Measurements from ENCODE around the gene NEMP2.

NEMP2 gene

DNA sequence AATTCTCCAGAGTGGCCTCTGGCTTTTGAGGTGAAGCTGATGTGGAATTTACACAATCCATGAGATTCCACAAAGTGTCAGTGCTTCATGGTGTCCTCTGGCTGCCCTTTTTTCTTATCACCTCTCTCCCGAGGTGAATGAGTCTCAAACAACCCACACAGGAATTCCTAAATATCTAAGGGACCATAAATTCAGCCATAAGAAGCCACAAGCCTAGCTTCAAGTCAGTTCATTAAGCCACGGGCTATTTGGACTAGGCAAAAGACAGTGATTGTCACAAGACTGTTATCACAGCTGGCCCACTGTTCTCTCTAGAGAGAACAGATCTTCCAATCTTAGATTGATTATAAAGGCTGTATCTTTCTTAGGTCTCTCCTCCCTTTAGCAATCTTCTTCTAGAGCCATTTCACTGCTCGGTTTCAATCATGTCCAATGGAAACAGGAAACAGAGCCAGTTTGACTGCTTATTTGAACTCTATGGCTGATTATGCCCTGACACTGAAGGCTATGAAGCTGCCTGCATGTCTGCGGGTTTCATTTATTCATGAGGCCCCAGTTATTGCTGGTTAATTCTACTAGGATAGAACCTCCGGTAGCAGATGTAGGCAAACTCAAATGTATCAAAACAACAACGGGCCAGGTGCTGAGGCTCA, 4.1 kb downstream of the NEMP2 start:
- no peak for ATAC-seq
- no peak for TF ChIP-seq PPARA (CRISPR knock-in tag; IDR thresholded peaks at IDR 0.05; ENCODE audit: borderline replicate concordance)
- no peak for TF ChIP-seq TCF4 (CRISPR knock-in tag; IDR thresholded peaks at IDR 0.05; ENCODE audit: borderline replicate concordance)
- TF ChIP-seq, protein P1, sequence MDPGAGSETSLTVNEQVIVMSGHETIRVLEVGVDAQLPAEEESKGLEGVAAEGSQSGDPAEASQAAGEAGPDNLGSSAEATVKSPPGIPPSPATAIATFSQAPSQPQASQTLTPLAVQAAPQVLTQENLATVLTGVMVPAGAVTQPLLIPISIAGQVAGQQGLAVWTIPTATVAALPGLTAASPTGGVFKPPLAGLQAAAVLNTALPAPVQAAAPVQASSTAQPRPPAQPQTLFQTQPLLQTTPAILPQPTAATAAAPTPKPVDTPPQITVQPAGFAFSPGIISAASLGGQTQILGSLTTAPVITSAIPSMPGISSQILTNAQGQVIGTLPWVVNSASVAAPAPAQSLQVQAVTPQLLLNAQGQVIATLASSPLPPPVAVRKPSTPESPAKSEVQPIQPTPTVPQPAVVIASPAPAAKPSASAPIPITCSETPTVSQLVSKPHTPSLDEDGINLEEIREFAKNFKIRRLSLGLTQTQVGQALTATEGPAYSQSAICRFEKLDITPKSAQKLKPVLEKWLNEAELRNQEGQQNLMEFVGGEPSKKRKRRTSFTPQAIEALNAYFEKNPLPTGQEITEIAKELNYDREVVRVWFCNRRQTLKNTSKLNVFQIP (CRISPR knock-in tag; IDR thresholded peaks at IDR 0.05; ENCODE audit: borderline replicate concordance, low read depth), result no peak
- TF ChIP-seq RARB (CRISPR knock-in tag; IDR thresholded peaks at IDR 0.05), result no peak
- TF ChIP-seq TOX (CRISPR knock-in tag; IDR thresholded peaks at IDR 0.05; ENCODE audit: borderline replicate concordance), result no peak
- no peak for TF ChIP-seq ZC3H10 (CRISPR knock-in tag; IDR thresholded peaks at IDR 0.05)
- no peak for TF ChIP-seq ESRRG (CRISPR knock-in tag; IDR thresholded peaks at IDR 0.05)
- no peak for TF ChIP-seq ISL1 (CRISPR knock-in tag; IDR thresholded peaks at IDR 0.05)
- no peak for TF ChIP-seq OSR1 (CRISPR knock-in tag; IDR thresholded peaks at IDR 0.05)
- TF ChIP-seq GLIS3 (CRISPR knock-in tag; IDR thresholded peaks at IDR 0.05), result no peak
- TF ChIP-seq, protein P2, sequence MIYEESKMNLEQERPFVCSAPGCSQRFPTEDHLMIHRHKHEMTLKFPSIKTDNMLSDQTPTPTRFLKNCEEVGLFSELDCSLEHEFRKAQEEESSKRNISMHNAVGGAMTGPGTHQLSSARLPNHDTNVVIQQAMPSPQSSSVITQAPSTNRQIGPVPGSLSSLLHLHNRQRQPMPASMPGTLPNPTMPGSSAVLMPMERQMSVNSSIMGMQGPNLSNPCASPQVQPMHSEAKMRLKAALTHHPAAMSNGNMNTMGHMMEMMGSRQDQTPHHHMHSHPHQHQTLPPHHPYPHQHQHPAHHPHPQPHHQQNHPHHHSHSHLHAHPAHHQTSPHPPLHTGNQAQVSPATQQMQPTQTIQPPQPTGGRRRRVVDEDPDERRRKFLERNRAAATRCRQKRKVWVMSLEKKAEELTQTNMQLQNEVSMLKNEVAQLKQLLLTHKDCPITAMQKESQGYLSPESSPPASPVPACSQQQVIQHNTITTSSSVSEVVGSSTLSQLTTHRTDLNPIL (CRISPR knock-in tag; IDR thresholded peaks at IDR 0.05; ENCODE audit: low read depth), result no peak
- TF ChIP-seq SNAI2 (CRISPR knock-in tag; IDR thresholded peaks at IDR 0.05), result no peak
- no peak for TF ChIP-seq ARNTL (CRISPR knock-in tag; IDR thresholded peaks at IDR 0.05; ENCODE audit: borderline replicate concordance, low read depth)
- TF ChIP-seq, protein P3, sequence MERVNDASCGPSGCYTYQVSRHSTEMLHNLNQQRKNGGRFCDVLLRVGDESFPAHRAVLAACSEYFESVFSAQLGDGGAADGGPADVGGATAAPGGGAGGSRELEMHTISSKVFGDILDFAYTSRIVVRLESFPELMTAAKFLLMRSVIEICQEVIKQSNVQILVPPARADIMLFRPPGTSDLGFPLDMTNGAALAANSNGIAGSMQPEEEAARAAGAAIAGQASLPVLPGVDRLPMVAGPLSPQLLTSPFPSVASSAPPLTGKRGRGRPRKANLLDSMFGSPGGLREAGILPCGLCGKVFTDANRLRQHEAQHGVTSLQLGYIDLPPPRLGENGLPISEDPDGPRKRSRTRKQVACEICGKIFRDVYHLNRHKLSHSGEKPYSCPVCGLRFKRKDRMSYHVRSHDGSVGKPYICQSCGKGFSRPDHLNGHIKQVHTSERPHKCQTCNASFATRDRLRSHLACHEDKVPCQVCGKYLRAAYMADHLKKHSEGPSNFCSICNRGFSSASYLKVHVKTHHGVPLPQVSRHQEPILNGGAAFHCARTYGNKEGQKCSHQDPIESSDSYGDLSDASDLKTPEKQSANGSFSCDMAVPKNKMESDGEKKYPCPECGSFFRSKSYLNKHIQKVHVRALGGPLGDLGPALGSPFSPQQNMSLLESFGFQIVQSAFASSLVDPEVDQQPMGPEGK (CRISPR knock-in tag; IDR thresholded peaks at IDR 0.05; ENCODE audit: borderline replicate concordance), result no peak
- TF ChIP-seq CSDC2 (CRISPR knock-in tag; IDR thresholded peaks at IDR 0.05), result no peak

DNA sequence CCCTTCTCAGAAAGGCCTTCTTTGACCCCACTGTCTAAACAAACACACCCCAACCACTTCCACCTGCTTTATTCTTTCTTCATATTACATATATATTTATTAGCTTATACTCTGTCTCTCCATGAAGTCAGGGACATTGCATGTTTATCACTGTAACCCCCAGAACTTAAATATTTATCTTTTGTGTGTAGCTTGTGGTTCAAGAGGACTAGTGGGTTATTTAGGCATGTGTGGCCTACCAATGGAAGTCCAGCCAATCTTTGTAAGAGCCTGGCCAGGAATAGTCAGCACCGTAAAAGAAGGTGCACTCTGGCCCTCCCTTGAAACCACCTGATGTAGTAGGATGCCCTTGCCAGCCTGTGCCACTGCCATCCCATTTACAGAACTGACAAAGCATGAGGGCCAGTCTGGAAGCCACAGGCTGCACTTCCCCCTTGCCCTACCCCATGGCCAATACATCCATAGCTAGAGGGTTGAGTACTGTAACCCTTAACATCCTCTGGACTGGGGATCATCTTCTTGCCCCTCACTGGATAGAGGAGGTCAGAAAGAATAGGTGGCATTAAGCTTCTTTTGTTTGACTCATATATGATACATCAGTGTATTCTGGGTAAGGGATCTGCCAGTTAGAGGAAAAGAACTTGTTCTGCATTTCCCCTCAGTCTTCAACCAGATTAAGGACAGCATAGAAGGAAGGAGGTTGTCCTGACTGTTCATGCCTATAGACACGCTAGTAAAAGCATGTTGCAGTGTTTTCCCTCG, 4.9 kb downstream of the NEMP2 start:
- ATAC-seq, result no peak
- TF ChIP-seq, protein P4, sequence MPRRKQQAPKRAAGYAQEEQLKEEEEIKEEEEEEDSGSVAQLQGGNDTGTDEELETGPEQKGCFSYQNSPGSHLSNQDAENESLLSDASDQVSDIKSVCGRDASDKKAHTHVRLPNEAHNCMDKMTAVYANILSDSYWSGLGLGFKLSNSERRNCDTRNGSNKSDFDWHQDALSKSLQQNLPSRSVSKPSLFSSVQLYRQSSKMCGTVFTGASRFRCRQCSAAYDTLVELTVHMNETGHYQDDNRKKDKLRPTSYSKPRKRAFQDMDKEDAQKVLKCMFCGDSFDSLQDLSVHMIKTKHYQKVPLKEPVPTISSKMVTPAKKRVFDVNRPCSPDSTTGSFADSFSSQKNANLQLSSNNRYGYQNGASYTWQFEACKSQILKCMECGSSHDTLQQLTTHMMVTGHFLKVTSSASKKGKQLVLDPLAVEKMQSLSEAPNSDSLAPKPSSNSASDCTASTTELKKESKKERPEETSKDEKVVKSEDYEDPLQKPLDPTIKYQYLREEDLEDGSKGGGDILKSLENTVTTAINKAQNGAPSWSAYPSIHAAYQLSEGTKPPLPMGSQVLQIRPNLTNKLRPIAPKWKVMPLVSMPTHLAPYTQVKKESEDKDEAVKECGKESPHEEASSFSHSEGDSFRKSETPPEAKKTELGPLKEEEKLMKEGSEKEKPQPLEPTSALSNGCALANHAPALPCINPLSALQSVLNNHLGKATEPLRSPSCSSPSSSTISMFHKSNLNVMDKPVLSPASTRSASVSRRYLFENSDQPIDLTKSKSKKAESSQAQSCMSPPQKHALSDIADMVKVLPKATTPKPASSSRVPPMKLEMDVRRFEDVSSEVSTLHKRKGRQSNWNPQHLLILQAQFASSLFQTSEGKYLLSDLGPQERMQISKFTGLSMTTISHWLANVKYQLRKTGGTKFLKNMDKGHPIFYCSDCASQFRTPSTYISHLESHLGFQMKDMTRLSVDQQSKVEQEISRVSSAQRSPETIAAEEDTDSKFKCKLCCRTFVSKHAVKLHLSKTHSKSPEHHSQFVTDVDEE (CRISPR knock-in tag; IDR thresholded peaks at IDR 0.05), result no peak
- TF ChIP-seq ZFP3 (CRISPR knock-in tag; IDR thresholded peaks at IDR 0.05) (no peak), GLIS3 (CRISPR knock-in tag; IDR thresholded peaks at IDR 0.05) (no peak), ESRRG (CRISPR knock-in tag; IDR thresholded peaks at IDR 0.05) (no peak), ZFP30 (CRISPR knock-in tag; IDR thresholded peaks at IDR 0.05) (no peak), RARB (CRISPR knock-in tag; IDR thresholded peaks at IDR 0.05) (no peak), ZNF8 (CRISPR knock-in tag; IDR thresholded peaks at IDR 0.05) (no peak), BACH2 (CRISPR knock-in tag; IDR thresholded peaks at IDR 0.05; ENCODE audit: borderline replicate concordance) (no peak), TCF4 (CRISPR knock-in tag; IDR thresholded peaks at IDR 0.05; ENCODE audit: borderline replicate concordance) (no peak), TOX (CRISPR knock-in tag; IDR thresholded peaks at IDR 0.05; ENCODE audit: borderline replicate concordance) (no peak), PPARA (CRISPR knock-in tag; IDR thresholded peaks at IDR 0.05; ENCODE audit: borderline replicate concordance) (no peak), ZNF565 (CRISPR knock-in tag; conservative IDR thresholded peaks at IDR 0.05; ENCODE audit: low read depth) (no peak), ZNF70 (CRISPR knock-in tag; IDR thresholded peaks at IDR 0.05) (no peak), ARNTL (CRISPR knock-in tag; IDR thresholded peaks at IDR 0.05; ENCODE audit: borderline replicate concordance, low read depth) (no peak)
- TF ChIP-seq, protein P3 (CRISPR knock-in tag; IDR thresholded peaks at IDR 0.05; ENCODE audit: borderline replicate concordance), result no peak
- TF ChIP-seq, protein P5, sequence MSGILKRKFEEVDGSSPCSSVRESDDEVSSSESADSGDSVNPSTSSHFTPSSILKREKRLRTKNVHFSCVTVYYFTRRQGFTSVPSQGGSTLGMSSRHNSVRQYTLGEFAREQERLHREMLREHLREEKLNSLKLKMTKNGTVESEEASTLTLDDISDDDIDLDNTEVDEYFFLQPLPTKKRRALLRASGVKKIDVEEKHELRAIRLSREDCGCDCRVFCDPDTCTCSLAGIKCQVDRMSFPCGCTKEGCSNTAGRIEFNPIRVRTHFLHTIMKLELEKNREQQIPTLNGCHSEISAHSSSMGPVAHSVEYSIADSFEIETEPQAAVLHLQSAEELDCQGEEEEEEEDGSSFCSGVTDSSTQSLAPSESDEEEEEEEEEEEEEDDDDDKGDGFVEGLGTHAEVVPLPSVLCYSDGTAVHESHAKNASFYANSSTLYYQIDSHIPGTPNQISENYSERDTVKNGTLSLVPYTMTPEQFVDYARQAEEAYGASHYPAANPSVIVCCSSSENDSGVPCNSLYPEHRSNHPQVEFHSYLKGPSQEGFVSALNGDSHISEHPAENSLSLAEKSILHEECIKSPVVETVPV (CRISPR knock-in tag; IDR thresholded peaks at IDR 0.05), result no peak
- TF ChIP-seq, protein P1 (CRISPR knock-in tag; IDR thresholded peaks at IDR 0.05; ENCODE audit: borderline replicate concordance, low read depth), result no peak
